Left renal cortex interstitium (tissue), 4 donors: ENCODE data around the gene PIK3CA. TPM values are rescaled to one million over a fixed set of nuclear protein-coding genes. Genes with fewer than 3 reads are reported as not detected.

Experiments
- polyA plus RNA-seq, 4 donors: library from polyadenylated mRNA; unstranded; fragments of 120-200 nt; gene quantifications; one replicate each; pipeline ENCODE4 v1.2.1, GENCODE V29; 2013; ENCODE audit not compliant: insufficient read length in 4 of 4

PIK3CA gene
- polyA plus RNA-seq, 4 donors: 25.3 to 29.9 (median 29.1) TPM

Other genes with a start within 250 kb of the PIK3CA start
- 10 to 100 TPM in 1 of 4 donors, 1 to 10 TPM in 3; 8.6 to 11.1 (median 8.8) TPM for gene ZMAT3, start 76.5 kb upstream of the PIK3CA start, polyA plus RNA-seq
- 1 to 10 TPM; 4.4 to 7.3 (median 7.1) TPM for gene KCNMB3, start 102.8 kb downstream of the PIK3CA start, polyA plus RNA-seq
- 10 to 100 TPM; 48.1 to 56.6 (median 53.3) TPM for gene ZNF639, start 174.7 kb downstream of the PIK3CA start, polyA plus RNA-seq
- 10 to 100 TPM; 59.0 to 77.2 (median 70.0) TPM for gene MFN1, start 199.4 kb downstream of the PIK3CA start, polyA plus RNA-seq